ENCODE results near the gene ACAP1. TPM values are rescaled to one million over a fixed set of nuclear protein-coding genes. Genes with fewer than 3 reads are reported as not detected.

ACAP1 gene
- total RNA-seq, 1 donor from 2014 or later = 6.8 TPM

GRCh38 chr17:7379134-7379533 is 42.8 kb downstream of the ACAP1 start:
- Mint-ChIP-seq H3K4me1 (ENCODE audit: low read depth) (peaks cover 10% of the 10 kb centered on the region), H3K27me3 (ENCODE audit: low read depth) (peaks cover 33% of the 10 kb centered on the region), H3K4me3 (ENCODE audit: unreplicated experiment) (no peak overlapping the region), H3K9me3 (ENCODE audit: low read depth) (peaks cover 6% of the 10 kb centered on the region), H3K36me3 (ENCODE audit: low read depth) (peaks cover 3% of the 10 kb centered on the region), H3K27ac (ENCODE audit: unreplicated experiment) (no peak overlapping the region)
- DNase-seq (ENCODE audit: low spot score) = no peak
- TF ChIP-seq CTCF (IDR thresholded peaks at IDR 0.05) = no peak

GRCh38 chr17:7380321-7380720 is 44.0 kb downstream of the ACAP1 start:
- no peak for DNase-seq (ENCODE audit: low spot score)
- Mint-ChIP-seq H3K36me3 (ENCODE audit: low read depth) (peaks cover 3% of the 10 kb centered on the region), H3K27ac (ENCODE audit: unreplicated experiment) (no peak overlapping the region), H3K4me1 (ENCODE audit: low read depth) (peaks cover 17% of the 10 kb centered on the region), H3K9me3 (ENCODE audit: low read depth) (peaks cover 6% of the 10 kb centered on the region), H3K4me3 (ENCODE audit: unreplicated experiment) (peak overlapping the region; percentile 66), H3K27me3 (ENCODE audit: low read depth) (peaks cover 33% of the 10 kb centered on the region)
- no peak for TF ChIP-seq CTCF (IDR thresholded peaks at IDR 0.05)

GRCh38 chr17:7380855-7381683 is 44.7 kb downstream of the ACAP1 start, which contains the start of gene TNK1:
Gene TNK1 (plus strand): TSS chr17:7381089. CDS start chr17:7382927, 1,838 bp downstream.
- Mint-ChIP-seq H3K9me3 (ENCODE audit: low read depth) (peaks cover 6% of the 10 kb centered on the region), H3K36me3 (ENCODE audit: low read depth) (peaks cover 3% of the 10 kb centered on the region), H3K4me3 (ENCODE audit: unreplicated experiment) (peak within 1 kb of the TSS; percentile 66), H3K4me1 (ENCODE audit: low read depth) (peaks cover 17% of the 10 kb centered on the region), H3K27ac (ENCODE audit: unreplicated experiment) (no peak within 1 kb of the TSS), H3K27me3 (ENCODE audit: low read depth) (peaks cover 33% of the 10 kb centered on the region)
- no peak for TF ChIP-seq CTCF (IDR thresholded peaks at IDR 0.05)
- DNase-seq (ENCODE audit: low spot score) = no peak

- no peak overlapping the region for H3K4me3 Mint-ChIP-seq (ENCODE audit: unreplicated experiment)
- no peak for TF ChIP-seq CTCF (IDR thresholded peaks at IDR 0.05)
- peaks cover 30% of the 10 kb centered on the region for H3K27me3 Mint-ChIP-seq (ENCODE audit: low read depth)
- no peak overlapping the region for H3K27ac Mint-ChIP-seq (ENCODE audit: unreplicated experiment)
- peaks cover 4% of the 10 kb centered on the region for H3K36me3 Mint-ChIP-seq (ENCODE audit: low read depth)
- H3K9me3 Mint-ChIP-seq (ENCODE audit: low read depth) = peaks cover 6% of the 10 kb centered on the region
- peaks cover 17% of the 10 kb centered on the region for H3K4me1 Mint-ChIP-seq (ENCODE audit: low read depth)
- no peak for DNase-seq (ENCODE audit: low spot score)
Observed at GRCh38 chr17:7382901-7383300, 46.6 kb downstream of the ACAP1 start.

GRCh38 chr17:7383371-7383741 is 47.0 kb downstream of the ACAP1 start:
- Mint-ChIP-seq H3K36me3 (ENCODE audit: low read depth) (peaks cover 4% of the 10 kb centered on the region), H3K9me3 (ENCODE audit: low read depth) (peaks cover 6% of the 10 kb centered on the region), H3K4me1 (ENCODE audit: low read depth) (peaks cover 17% of the 10 kb centered on the region), H3K4me3 (ENCODE audit: unreplicated experiment) (no peak overlapping the region), H3K27ac (ENCODE audit: unreplicated experiment) (no peak overlapping the region), H3K27me3 (ENCODE audit: low read depth) (peaks cover 30% of the 10 kb centered on the region)
- TF ChIP-seq CTCF (IDR thresholded peaks at IDR 0.05) = no peak
- no peak for DNase-seq (ENCODE audit: low spot score)
